Measurements from ENCODE around the gene COLGALT1.

Gene COLGALT1

GRCh38 chr19:17625043-17625442, 69.6 kb downstream of the COLGALT1 start:
- no peak for DNase-seq

GRCh38 chr19:17625980-17626379, 70.5 kb downstream of the COLGALT1 start:
- no peak for DNase-seq

GRCh38 chr19:17626456-17627015, 71.1 kb downstream of the COLGALT1 start:
- DNase-seq = no peak

GRCh38 chr19:17627161-17627560, 71.7 kb downstream of the COLGALT1 start:
- no peak for DNase-seq

GRCh38 chr19:17627921-17628320, 72.5 kb downstream of the COLGALT1 start:
- no peak for DNase-seq

GRCh38 chr19:17629760-17630159, 74.3 kb downstream of the COLGALT1 start:
- no peak for DNase-seq

GRCh38 chr19:17632577-17632976, 77.1 kb downstream of the COLGALT1 start:
- DNase-seq = no peak
